Measurements from ENCODE around the gene DNAJC6.

DNAJC6 gene

GRCh38 chr1:65334081-65334480 lies 24.7 kb downstream of the DNAJC6 start:
- H3K4me3 ChIP-seq (ENCODE audit: low read length, poor library complexity, severe bottlenecking), result no peak overlapping the region
- no peaks in the 10 kb centered on the region for H3K9me3 ChIP-seq (ENCODE audit: insufficient read depth, low read depth, low read length)
- no peaks in the 10 kb centered on the region for H3K27me3 ChIP-seq (ENCODE audit: insufficient read depth, low read length, poor library complexity, severe bottlenecking)
- H3K9me2 ChIP-seq (replicated peaks; ENCODE audit: low read depth, low read length), result no peaks in the 10 kb centered on the region
- H3K79me2 ChIP-seq (ENCODE audit: insufficient read depth, low read length), result no peaks in the 10 kb centered on the region
- H3K4me1 ChIP-seq (ENCODE audit: insufficient read depth, low read length, poor library complexity, severe bottlenecking), result no peaks in the 10 kb centered on the region
- no peaks in the 10 kb centered on the region for H3F3A ChIP-seq (ENCODE audit: low read depth)
- H3K4me2 ChIP-seq (ENCODE audit: low read depth, low read length, poor library complexity, severe bottlenecking), result no peak overlapping the region
- no peaks in the 10 kb centered on the region for H3K36me3 ChIP-seq (ENCODE audit: insufficient read depth, low read length)
- no peak overlapping the region for H3K9ac ChIP-seq (ENCODE audit: low read depth, low read length, poor library complexity, severe bottlenecking)
- TF ChIP-seq EZH2phosphoT487 (IDR thresholded peaks at IDR 0.05; ENCODE audit: borderline replicate concordance), result no peak
- no peak for TF ChIP-seq CTCF (conservative IDR thresholded peaks at IDR 0.05; ENCODE audit: low read length)
- H2AFZ ChIP-seq (ENCODE audit: low read length), result no peak overlapping the region
- no peaks in the 10 kb centered on the region for H4K20me1 ChIP-seq (ENCODE audit: insufficient read depth, low read length, poor library complexity, severe bottlenecking)

GRCh38 chr1:65339866-65340468 lies 30.6 kb downstream of the DNAJC6 start:
- no peak overlapping the region for H3K4me2 ChIP-seq (ENCODE audit: low read depth, low read length, poor library complexity, severe bottlenecking)
- no peaks in the 10 kb centered on the region for H3K9me2 ChIP-seq (replicated peaks; ENCODE audit: low read depth, low read length)
- no peaks in the 10 kb centered on the region for H3K9me3 ChIP-seq (ENCODE audit: insufficient read depth, low read depth, low read length)
- no peaks in the 10 kb centered on the region for H3K27me3 ChIP-seq (ENCODE audit: insufficient read depth, low read length, poor library complexity, severe bottlenecking)
- H4K20me1 ChIP-seq (ENCODE audit: insufficient read depth, low read length, poor library complexity, severe bottlenecking), result no peaks in the 10 kb centered on the region
- no peaks in the 10 kb centered on the region for H3K4me1 ChIP-seq (ENCODE audit: insufficient read depth, low read length, poor library complexity, severe bottlenecking)
- TF ChIP-seq EZH2phosphoT487 (IDR thresholded peaks at IDR 0.05; ENCODE audit: borderline replicate concordance), result no peak
- no peak for TF ChIP-seq CTCF (conservative IDR thresholded peaks at IDR 0.05; ENCODE audit: low read length)
- H3K79me2 ChIP-seq (ENCODE audit: insufficient read depth, low read length), result no peaks in the 10 kb centered on the region
- no peak overlapping the region for H2AFZ ChIP-seq (ENCODE audit: low read length)
- H3K4me3 ChIP-seq (ENCODE audit: low read length, poor library complexity, severe bottlenecking), result no peak overlapping the region
- no peaks in the 10 kb centered on the region for H3F3A ChIP-seq (ENCODE audit: low read depth)
- no peaks in the 10 kb centered on the region for H3K36me3 ChIP-seq (ENCODE audit: insufficient read depth, low read length)
- H3K9ac ChIP-seq (ENCODE audit: low read depth, low read length, poor library complexity, severe bottlenecking), result no peak overlapping the region

- Histone ChIP-seq H3K36me3 (ENCODE audit: insufficient read depth, low read length) (no peaks in the 10 kb centered on the region), H3K9ac (ENCODE audit: low read depth, low read length, poor library complexity, severe bottlenecking) (no peak overlapping the region), H3K4me2 (ENCODE audit: low read depth, low read length, poor library complexity, severe bottlenecking) (no peak overlapping the region), H3K9me3 (ENCODE audit: insufficient read depth, low read depth, low read length) (no peaks in the 10 kb centered on the region), H4K20me1 (ENCODE audit: insufficient read depth, low read length, poor library complexity, severe bottlenecking) (no peaks in the 10 kb centered on the region), H2AFZ (ENCODE audit: low read length) (no peak overlapping the region), H3K79me2 (ENCODE audit: insufficient read depth, low read length) (no peaks in the 10 kb centered on the region), H3K9me2 (replicated peaks; ENCODE audit: low read depth, low read length) (no peaks in the 10 kb centered on the region), H3F3A (ENCODE audit: low read depth) (no peaks in the 10 kb centered on the region), H3K27me3 (ENCODE audit: insufficient read depth, low read length, poor library complexity, severe bottlenecking) (no peaks in the 10 kb centered on the region), H3K4me3 (ENCODE audit: low read length, poor library complexity, severe bottlenecking) (no peak overlapping the region), H3K4me1 (ENCODE audit: insufficient read depth, low read length, poor library complexity, severe bottlenecking) (no peaks in the 10 kb centered on the region)
- TF ChIP-seq CTCF (conservative IDR thresholded peaks at IDR 0.05; ENCODE audit: low read length) (no peak), EZH2phosphoT487 (IDR thresholded peaks at IDR 0.05; ENCODE audit: borderline replicate concordance) (no peak)
These were observed 32.0 kb downstream of the DNAJC6 start for GRCh38 chr1:65341381-65341780.
